GM19372 (cell line): ENCODE measurements around the gene CAMK2G.

Experiments used
- ATAC-seq: cut with Tn5 transposase; IDR thresholded peaks from one replicate; pipeline ENCODE4 v1.9.1; 2021; ENCODE audit warnings: mild to moderate bottlenecking, low read depth, moderate library complexity; ENCODE audit not compliant: unreplicated experiment

The CAMK2G gene

DNA sequence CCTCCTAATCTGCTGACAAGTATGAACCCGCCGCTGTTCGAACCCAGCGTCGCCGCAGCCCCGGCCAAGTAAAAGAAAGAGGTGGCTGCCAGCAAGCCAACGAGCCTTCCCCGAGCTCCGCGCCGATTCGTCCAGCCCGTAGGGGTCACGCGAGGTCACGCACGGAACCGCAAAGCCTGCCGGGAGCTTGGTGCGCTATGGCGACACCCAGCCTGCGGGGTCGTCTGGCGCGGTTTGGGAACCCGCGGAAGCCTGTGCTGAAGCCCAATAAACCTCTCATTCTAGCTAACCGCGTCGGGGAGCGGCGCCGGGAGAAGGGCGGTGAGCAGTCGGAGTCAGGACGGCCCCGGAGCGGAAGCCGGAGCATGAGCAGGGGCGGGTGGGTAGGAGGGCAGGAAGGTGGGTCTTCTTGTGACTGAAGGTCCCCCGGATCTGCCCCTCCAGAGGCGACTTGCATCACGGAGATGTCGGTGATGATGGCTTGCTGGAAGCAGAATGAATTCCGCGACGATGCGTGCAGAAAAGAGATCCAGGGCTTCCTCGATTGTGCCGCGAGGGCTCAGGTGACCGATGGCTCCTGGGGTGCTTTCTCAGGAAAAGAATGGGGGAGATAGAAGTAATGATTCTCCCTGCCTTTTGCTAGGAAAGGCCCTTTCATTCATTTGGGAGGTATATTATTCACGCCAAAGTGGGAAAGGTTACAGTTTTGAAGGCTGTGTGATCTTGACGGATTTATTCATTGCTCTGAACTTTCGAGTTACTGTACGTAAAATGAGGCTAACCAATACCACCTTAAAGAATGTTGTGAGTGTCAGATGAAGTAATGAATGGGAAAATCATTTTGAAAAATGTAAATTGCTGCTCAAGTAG lies 92.2 kb downstream of the CAMK2G start, which contains the start of gene CHCHD1:
Gene CHCHD1 (plus strand): TSS at position 170 of the 870 bp plus-strand sequence. CDS start 28 bp downstream, at position 198.
- ATAC-seq = peak; percentile 45

DNA sequence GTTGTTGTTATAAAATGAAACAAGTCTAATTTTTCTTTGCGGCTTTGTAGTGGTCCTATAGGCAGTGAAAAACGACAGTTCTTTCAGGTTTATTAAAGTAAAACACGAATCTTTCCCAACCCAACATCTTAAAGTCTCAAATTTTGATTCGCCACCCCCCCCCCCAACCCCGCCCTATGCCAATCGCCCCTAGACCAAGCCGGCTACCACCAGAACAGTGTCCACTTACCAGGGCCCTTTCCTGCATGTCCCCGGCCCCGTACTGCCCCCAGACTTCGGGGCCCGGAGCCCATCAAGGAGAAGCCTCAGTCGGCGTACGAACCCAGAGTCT lies 92.8 kb downstream of the CAMK2G start:
- ATAC-seq = no peak

DNA sequence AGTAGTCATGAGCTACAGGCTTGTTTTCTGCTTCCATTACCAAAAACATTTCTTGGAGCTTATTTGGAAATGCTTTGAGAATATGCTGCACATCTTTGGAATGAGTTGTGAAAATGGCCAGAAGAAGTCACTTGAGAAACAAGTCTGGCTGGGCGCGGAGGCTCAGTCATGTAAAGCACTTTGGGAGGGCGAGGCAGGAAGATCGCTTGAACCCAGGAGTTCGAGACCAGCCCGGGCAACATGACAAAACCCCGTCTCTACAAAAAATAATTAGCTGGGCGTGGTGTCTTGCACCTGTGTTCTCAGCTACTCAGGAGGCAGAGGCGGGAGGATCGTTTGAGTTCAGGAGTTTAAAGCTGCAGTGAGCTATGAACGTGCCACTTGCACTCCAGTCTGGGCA lies 93.4 kb downstream of the CAMK2G start:
- ATAC-seq = no peak

DNA sequence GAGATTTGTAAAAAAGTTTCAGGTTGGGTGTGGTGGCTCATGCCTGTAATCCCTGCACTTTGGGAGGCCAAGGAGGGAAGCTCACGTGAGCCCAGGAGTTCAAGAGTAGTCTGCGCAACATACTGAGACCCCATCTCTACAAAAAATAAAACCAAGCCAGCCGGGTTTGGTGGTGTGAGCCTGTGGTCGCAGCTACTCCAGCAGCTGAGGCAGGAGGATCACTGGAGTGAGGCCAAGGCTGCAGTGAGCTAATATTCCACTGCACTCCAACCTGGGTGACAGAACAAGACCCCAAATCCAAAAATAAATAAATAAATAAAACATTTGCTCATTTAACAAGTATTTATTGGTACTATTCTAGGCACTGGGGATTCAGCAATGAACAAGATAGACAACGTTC lies 94.1 kb downstream of the CAMK2G start:
- no peak for ATAC-seq

DNA sequence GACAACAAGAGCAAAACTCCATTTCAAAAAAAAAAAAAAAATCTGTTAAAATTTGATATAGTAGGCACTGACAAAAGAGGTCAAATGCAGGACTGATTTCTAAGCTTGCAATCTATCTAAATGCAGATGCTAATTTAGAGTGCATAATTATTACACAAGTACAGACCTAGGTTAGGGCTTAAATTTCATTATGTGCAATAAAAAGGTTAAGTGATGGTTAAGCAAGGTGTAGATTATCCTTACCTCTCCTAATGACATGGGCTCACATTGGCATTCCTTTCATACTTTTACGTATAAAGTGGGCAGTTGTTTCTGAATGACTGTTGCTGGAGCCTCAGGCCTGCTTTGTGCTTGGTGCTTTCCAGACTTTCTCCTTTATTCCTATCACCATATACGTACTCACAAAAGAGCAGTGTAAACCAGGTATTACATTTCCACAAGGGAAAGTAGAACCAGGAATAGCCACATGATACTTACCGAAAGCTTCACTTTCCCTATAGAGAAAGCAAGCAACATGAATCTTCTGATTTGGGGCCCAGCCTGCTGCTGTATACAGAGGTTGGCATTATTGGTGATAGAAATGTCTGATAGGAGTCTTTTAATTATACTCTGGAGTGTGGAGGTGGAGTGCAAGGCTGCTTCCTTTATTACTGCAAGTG lies 94.7 kb downstream of the CAMK2G start:
- ATAC-seq = no peak

DNA sequence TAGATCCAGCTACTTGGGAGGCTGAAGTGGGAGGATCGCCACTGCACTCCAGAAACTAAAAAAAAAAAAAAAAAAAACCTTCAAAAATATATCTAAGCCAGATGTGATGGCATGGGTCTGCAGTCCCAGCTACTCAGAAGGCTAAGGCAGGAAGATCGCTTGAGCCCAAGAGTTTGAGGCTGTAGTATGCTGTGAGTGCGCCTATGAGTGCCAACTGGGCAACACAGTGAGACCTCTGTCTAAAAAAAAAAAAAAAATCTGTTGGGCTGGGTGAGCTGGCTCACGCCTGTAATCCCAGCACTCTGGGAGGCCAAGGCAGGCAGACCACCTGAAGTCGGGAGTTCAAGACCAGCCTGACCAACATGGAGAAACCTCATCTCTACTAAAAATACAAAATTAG lies 95.3 kb downstream of the CAMK2G start:
- ATAC-seq = no peak

DNA sequence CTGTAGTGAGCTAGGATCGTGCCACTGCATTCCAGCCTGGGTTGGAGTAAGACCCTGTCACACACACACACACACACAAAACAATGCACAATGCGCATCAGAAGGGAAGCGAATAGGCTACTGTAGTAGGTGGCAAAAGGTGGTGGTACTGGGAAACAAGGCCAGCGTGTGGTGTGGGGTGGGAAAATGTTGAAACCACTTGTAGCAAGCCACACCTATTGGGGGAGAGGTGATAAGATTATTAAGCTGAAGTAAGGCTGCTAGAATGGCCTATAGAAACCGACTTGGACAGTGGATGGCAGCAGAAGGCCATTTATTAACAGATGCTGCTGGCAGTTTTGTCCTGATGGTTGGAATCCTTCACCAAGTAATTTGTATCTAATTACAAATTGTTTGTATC lies 99.7 kb downstream of the CAMK2G start:
- ATAC-seq = no peak

DNA sequence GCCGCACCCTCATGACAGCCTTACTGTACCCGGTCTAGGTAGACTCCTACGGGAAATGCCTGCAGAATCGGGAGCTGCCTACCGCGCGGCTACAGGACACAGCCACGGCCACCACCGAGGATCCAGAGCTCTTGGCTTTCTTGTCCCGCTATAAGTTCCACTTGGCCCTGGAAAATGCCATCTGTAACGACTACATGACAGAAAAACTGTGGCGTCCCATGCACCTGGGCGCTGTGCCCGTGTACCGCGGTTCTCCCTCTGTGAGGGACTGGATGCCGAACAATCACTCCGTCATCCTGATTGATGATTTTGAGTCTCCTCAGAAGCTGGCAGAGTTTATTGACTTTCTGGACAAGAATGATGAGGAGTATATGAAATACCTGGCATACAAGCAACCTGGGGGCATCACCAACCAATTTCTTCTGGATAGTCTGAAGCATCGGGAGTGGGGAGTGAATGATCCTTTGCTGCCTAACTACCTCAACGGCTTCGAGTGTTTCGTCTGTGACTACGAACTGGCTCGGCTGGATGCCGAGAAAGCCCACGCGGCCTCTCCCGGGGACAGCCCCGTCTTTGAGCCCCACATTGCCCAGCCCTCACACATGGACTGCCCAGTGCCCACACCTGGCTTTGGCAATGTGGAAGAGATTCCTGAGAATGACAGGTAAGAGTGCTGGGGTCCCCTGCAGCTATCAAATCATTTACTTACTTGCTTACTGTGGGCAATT lies 101.0 kb downstream of the CAMK2G start:
- no peak for ATAC-seq

DNA sequence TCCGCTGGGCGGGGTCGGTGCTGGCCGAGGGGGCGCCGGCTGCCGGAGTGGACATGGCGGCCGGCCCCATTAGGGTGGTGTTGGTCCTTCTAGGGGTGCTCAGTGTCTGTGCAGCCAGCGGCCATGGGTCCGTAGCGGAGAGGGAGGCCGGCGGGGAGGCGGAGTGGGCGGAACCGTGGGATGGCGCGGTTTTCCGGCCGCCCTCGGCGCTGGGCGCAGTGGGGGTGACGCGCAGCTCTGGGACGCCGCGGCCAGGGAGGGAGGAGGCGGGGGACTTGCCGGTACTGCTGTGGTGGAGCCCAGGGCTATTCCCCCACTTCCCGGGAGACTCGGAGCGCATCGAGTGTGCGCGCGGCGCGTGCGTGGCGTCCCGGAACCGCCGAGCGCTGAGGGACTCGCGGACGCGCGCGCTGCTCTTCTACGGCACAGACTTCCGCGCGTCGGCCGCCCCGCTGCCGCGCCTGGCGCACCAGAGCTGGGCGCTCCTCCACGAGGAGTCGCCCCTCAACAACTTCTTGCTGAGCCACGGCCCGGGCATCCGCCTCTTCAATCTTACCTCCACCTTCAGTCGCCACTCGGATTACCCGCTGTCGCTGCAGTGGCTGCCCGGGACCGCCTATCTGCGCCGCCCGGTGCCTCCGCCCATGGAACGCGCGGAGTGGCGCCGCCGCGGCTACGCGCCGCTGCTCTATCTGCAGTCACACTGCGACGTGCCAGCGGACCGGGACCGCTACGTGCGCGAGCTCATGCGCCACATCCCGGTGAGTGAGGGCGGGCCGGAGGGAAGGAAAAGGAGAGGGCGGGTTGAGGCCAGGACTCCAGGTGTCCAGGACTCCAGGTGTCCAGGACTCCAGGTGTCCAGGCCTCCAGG lies 101.8 kb downstream of the CAMK2G start:
- peak; percentile 58 for ATAC-seq

DNA sequence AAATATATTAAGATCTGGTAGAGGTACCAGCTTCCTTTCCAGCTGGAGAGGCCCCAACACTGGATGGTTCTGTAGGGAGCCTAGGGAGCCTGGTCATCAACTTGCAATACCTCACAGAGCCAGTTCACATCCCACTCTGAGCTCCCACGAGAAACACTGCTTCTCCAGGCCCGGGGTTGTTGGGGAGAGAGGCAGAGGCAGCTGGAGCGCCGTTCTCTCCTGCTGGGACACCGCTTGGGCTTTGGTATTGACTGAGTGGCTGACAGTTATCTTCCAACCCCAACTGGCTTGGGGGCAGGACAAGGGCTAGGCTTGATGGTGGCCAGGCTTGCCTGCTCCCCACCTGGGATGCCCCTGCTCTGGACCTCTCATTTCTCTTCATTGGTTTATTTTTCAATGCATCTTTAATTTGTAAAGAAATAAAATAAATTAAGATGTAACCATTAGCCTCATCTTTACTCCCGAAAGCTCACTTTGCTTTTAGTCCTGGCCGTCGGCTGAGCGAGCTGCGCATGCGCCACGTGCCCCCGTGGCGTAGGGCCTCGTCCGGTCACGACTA lies 102.6 kb downstream of the CAMK2G start:
- ATAC-seq = peak; percentile 13

DNA sequence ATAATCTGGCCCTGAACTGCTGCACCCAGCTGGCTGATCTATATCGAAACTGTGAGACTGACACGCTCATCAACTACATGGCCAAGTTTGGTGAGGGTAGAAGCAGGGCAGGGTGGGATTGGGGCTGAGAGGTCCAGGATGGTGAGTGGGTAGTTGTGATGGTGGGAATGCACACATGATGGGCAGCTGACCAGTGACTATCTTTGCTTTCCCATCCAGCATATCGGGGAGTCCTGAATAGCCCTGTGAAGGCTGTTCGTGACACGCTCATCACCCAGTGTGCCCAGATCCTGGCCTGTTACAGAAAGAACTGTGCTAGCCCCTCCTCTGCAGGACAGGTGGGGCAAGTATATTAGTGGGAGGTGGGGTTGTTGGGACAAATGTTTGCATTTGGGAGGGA lies 105.0 kb downstream of the CAMK2G start:
- no peak for ATAC-seq

DNA sequence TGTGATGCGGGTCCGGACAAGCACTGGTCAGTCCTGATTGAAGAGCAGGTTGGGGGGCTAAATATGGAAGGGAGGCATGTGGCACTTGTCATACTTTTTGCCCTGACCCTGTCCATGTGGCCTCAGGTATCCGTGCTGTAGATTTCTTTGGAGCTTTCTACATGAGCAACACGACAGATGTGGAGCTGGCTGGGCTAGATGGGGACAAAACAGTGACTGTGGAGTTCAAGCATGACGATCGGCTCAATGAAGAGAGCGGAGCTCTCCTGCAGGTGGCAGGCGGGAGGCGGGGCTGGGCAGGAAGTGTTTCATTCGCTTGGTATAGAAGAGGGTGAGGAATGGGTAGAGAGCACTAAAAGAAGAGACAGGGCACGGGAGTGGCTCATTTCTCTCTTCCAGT lies 105.5 kb downstream of the CAMK2G start:
- ATAC-seq = no peak

DNA sequence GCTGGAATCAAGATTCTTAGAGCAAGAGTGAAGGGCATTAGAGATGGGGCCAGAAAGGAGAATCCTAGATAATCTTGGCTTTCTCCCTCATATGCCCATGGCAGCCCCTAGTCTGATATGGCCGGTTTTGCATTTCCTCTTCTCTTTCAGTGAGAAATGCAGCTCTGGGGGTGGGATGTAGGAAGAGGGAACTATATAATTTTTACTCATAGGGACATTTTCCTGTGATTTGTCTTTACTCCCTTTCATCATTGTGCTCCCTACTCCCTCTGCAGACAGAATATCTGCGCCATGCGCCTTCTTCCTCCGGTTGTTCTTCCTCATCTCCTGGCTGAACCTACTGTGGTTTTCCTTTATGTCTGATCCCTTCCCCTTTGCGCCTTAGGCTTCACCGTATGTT lies 109.3 kb downstream of the CAMK2G start:
- no peak for ATAC-seq

DNA sequence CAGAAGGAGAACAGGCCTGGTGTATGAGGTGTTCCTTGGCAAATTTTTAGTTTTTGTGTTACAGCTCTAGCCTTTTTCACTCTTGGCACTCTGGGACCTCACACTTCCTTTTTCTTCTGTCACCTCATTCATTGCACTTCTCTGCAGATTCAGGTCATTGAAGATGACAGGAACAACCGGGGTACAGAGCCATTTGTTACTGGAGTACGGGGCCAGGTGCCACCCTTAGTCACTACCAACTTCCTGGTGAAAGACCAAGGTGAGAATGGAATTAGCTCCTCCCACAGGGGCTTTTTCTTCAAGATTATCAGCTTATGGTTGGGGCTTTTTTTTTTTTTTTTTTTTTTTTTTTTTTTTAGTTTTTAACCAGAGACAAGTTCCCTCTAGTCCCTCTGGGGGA lies 111.0 kb downstream of the CAMK2G start:
- ATAC-seq = no peak

DNA sequence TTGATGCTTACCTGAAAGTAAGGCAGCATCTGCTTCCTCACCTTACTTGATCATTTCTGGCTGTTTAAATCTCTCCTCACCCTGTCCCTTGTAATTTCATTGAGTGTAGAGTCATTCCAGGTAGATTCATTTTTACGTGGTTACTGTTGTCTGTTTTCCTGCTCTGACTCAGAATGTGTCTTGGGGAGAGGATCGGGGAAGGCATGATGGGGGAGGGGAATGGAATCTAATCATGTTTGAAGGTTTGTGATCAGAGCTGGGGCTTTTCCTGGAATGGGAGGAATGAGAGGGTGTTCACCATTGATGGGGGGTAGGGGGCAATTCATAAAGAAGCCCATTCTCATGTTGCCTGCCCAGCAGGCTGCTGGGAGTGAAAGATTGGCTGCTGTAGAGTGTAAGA lies 111.4 kb downstream of the CAMK2G start:
- no peak for ATAC-seq
